Ramos (cell line): ENCODE data around the gene TBC1D14.
"Not testable (repeated sequence)": the region's sequence is repeated elsewhere in the genome, so short reads cannot be mapped to it uniquely, and the experiment has no call there.

ENCODE experiments used
- in situ Hi-C: fragments of 300-500 bp; cut with MboI; formaldehyde crosslinking; loops from one replicate; pipeline ENCODE4 v1.14.3; 2022; ENCODE audit warnings: low sequenced_read_pairs; ENCODE audit not compliant: unreplicated experiment

Gene TBC1D14

DNA sequence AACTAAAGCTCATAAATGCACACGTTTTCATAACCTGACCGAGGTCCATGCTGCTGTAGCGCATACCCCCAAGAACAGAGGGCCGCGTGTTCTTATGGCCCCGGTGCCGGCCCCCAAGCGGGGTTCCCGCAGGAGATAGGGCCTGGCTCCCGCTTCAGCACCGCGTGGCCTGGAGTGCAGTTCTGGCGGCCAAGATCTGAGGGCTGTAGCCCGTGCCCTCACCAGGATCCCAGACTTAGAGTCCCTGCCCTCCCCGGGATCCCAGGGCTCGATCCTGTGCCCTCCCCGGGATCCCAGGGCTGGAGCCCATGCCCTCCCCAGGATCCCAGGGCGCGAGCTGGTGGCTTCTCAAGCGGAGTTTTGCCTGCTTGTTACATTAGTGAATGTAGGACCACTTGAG lies 159.3 kb downstream of the TBC1D14 start:
- in situ Hi-C loops, result no loop called here

DNA sequence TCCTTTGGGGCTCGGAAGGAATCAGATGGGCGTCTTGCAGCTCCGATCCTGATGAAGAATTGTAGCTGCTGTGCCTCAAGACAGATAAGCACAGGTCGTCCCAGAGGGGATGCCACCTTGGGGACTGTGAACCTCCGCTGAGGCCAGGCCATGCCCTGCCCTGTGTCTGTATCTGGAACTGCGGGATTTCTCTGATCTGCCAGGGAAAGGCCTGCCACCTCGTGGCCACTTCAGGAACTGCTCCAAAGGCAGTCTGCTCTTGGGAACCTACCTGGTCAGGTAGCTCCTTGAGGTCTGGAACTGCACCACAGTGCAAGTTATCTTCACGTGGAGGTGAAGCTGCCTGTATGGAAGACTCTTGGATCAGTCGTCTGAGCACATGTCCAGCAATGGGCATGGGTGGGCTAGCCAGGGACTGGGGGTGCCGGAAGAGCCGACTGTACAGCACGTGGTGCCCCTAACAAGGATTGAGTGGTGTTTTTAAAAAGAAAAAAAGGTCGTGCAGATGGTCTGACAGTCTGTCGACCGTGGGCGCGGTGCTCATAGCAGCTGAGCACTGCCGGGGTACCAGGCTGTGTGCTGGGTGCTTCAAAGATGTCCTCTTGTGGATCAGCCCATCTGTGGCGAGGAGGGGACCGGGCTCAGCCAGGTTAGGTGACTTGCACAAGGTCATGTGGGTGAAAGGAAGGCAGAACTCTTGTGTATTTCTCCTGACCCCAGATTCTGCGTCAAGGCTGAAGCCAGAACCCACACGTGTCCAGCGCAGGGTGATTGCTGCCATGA lies 161.3 kb downstream of the TBC1D14 start:
- in situ Hi-C loops, result loop anchor here (5.0 kb wide), 2 partner anchors 169 to 349 kb away; no protein-coding TSS in a partner anchor

DNA sequence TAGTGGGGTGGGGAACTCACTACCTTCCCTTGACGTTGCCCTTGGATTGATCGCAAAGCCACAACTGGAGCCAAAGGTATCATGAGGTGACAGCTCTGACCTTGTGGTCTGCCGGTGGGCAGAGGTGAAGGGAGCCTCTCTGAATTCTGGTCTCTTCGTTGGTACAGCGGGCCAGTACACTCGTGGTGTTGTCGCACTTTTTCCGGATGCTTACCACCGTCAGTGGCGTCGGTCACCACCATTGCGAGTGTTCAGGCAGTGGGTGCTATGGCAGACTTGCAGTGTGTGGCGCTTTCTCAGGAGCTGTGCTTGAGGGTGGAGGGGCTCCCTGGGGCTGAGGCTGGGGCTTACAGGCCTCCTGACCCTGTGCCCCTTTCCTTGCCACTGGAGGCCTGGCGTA lies 163.4 kb downstream of the TBC1D14 start:
- in situ Hi-C loops, result loop anchor here (5.0 kb wide), 2 partner anchors 171 to 351 kb away; no protein-coding TSS in a partner anchor

DNA sequence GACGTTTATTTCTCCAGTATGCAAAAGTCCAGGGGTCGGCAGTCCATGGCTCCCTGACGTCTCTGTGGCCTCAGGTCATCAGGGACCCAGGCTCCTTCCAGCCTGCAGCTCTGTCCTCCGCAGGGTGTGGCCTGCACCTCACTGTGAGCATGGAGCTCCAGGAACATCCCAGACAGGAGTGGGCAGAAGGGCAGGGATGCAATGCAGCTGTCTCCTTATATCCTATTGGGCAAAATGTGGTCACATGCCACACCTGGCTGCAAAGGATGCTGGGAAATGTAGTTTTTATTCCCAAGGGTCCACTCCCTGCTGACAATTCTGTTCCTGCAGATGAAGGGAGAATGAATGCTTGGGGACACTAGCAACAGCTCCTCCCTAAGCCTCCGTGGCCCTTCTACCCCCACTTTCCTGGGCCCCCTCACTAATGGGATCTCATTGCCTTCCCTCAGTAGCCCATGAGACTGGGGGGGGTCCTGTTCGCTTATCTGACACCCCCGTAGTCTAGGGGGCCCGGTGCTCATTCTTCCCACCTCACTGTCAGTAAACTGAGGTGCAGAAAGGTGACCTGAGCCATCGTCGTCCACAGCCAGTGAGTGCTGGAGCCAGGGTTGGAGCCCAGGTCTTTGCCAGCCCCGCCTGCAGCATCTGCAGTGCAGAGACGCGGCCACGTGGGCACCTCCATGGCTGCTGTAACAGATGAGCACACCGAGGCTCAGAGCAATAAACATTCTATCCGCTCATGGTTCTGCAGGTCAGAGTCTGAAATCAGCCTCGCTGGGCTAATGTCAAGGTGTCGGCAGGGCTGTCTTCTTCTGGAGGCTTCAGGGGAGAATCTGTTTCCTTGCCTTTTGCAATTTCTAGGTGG lies 164.1 kb downstream of the TBC1D14 start:
- in situ Hi-C loops, result loop anchor here (5.0 kb wide), 2 partner anchors 171 to 351 kb away; no protein-coding TSS in a partner anchor

DNA sequence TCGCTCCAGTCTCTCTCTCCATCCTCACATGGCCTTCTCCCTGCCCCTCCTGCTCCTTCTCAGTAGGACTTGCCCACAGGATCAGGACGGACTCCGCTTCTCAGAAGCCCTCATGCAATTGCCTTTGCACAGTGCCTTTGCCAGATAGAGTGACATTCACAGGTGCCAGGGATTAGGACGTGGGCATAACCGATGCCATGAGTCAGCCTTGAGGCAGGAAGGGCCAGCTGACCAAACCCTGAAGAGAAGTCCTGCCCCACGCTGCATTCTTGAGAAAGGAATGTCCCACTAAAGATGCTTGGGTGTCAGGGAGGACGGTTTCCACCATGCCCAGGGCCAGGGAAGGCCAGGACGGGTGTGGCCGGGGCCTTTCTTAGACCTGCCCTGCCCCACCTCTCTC lies 164.8 kb downstream of the TBC1D14 start:
- in situ Hi-C loops, result loop anchor here (5.0 kb wide), 2 partner anchors 172 to 352 kb away; no protein-coding TSS in a partner anchor

DNA sequence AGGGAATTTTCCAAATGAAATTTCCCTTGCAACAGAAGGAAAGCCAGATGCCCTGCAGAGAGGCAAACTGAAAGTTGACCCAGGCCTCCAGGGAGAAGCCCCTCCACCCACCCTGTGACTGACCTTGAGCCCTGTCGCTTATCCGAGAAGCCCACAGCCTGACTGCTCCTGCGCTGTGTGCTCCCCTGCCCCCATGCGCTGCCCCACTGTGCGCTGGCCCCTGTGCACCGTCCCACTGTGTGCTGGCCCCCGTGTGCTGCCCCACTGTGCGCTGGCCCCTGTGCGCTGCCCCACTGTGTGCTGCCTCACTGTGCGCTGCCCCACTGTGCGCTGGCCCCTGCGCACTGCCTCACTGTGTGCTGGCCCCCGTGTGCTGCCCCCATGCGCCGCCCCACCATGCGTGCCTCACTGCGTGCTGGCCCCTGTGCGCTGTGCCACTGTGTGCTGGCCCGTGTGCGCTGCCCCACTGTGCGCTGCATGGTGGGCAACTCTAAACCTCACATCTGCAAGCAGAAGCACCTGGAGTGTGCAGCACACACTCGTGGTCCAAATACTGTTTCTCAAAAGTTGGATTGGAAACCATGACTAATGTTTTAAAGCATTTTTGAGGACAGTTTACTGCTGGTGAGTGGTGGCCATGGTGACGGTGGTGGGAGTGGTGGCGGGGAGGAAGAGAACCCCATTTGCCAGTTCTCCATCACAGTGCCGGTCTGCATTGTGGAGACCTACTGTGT lies 166.5 kb downstream of the TBC1D14 start:
- in situ Hi-C loops, result no loop called here

- in situ Hi-C loops, result no loop called here
These were observed 167.1 kb downstream of the TBC1D14 start for GRCh38 chr4:7076696-7077082.

GRCh38 chr4:7077371-7077770 lies 167.7 kb downstream of the TBC1D14 start:
- in situ Hi-C loops, result no loop called here

DNA sequence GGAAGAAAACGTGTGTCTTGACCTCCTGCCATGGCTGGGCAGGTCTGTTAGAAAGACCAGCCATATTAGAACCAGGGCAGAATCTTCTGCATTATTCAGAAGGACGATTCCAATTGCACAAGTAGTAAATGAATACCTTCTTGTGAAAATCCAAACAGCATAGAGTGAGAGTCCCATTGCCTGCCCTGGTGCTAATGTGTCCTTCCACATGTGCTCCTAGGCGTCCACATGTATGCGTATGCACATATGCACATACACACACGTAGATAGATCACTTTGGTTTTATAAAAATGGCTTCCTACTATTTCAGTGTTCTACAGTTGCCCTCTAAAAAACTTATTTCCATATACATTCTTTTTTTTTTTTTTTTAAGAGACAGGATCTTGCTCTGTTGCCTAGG lies 168.4 kb downstream of the TBC1D14 start:
- in situ Hi-C loops, result no loop called here

- in situ Hi-C loops, result not testable (repeated sequence)
These were observed 169.9 kb downstream of the TBC1D14 start for GRCh38 chr4:7079483-7079882.

DNA sequence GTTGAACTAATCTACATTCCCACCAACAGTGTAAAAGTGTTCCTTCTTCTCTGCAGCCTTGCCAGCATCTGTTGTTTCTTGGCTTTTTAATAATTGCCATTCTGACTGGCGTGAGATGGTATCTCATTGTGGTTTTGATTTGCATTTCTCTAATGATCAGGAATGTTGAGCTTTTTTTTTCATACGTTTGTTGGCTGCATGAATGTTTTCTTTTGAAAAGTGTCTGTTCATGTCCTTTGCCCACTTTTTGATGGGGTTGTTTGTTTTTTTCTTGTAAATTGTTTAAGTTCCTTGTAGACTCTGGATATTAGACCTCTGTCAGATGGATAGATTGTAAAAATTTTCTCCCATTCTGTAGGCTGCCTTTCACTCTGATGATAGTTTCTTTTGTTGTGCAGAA lies 170.3 kb downstream of the TBC1D14 start:
- in situ Hi-C loops, result not testable (repeated sequence)
